Measurements from ENCODE around the gene NR3C1. TPM values are rescaled to one million over a fixed set of nuclear protein-coding genes. Genes with fewer than 3 reads are reported as not detected.

Gene NR3C1
- total RNA-seq, 1 experiment from 2014 or later: 31.4 TPM

GRCh38 chr5:143275512-143276363, 127.7 kb downstream of the NR3C1 start:
- H2BK12ac ChIP-seq (ENCODE audit: insufficient read length, low read depth, low read length): no peak overlapping the region
- H3K36me3 Mint-ChIP-seq (ENCODE audit: insufficient read depth in 1 of 3, low read depth in 3 of 3): no peaks in the 10 kb centered on the region
- H2BK120ac ChIP-seq (ENCODE audit: low read depth, low read length, poor library complexity, severe bottlenecking): no peak overlapping the region

More at GRCh38 chr5:143275512-143276363, 127.7 kb downstream of the NR3C1 start:
- DNase-seq: no peak
- H3K4me2 ChIP-seq (ENCODE audit: insufficient read depth, insufficient read length, low read length): no peak overlapping the region
- H3K14ac ChIP-seq (ENCODE audit: insufficient read depth, low read length): no peak overlapping the region
- no peak overlapping the region for H3T11ph ChIP-seq (ENCODE audit: low read length)
- no CpG with 5 or more reads among the region's 6 CpGs for WGBS (ENCODE audit: extremely low coverage, insufficient read length, low lambda C conversion rate)
- H4K91ac ChIP-seq (ENCODE audit: insufficient read length, low read depth, low read length): no peak overlapping the region
- H4K5ac ChIP-seq (ENCODE audit: insufficient read length, low read depth, low read length): no peak overlapping the region
- no peak overlapping the region for H4K8ac ChIP-seq (replicated peaks; ENCODE audit: insufficient read length, low read depth, low read length)
- H3K18ac ChIP-seq (ENCODE audit: insufficient read length, low read depth, low read length): no peak overlapping the region
- Mint-ChIP-seq H3K27me3 (ENCODE audit: low read depth) (no peaks in the 10 kb centered on the region), H3K4me1 (peaks cover 14 to 15% of the 10 kb centered on the region in 2 experiments), H3K4me3 (no peak overlapping the region), H3K27ac (no peak overlapping the region), H3K9me3 (no peaks in the 10 kb centered on the region)
- no peak overlapping the region for H2BK20ac ChIP-seq (ENCODE audit: low read depth, low read length, poor library complexity, severe bottlenecking)
- H3K27ac ChIP-seq (ENCODE audit: insufficient read length, low read depth, low read length): no peak overlapping the region
- H3K23ac ChIP-seq (ENCODE audit: insufficient read length, low read depth, low read length): no peak overlapping the region
- no peaks in the 10 kb centered on the region for H4K20me1 ChIP-seq (ENCODE audit: control insufficient read depth, insufficient read depth, insufficient read length)
- no peaks in the 10 kb centered on the region for H3K27me3 ChIP-seq (ENCODE audit: insufficient read depth, low read length)
- H3K9me3 ChIP-seq (ENCODE audit: control insufficient read depth, low read depth, low read length): no peaks in the 10 kb centered on the region
- H2AK5ac ChIP-seq (ENCODE audit: insufficient read length, low read length): no peak overlapping the region
- H3K23me2 ChIP-seq (ENCODE audit: insufficient read length, low read depth, low read length, poor library complexity, severe bottlenecking): no peaks in the 10 kb centered on the region
- TF ChIP-seq CTCF (conservative IDR thresholded peaks at IDR 0.05): no peak
- no peaks in the 10 kb centered on the region for H3K79me1 ChIP-seq (ENCODE audit: insufficient read depth, low read depth, low read length, poor library complexity, severe bottlenecking)
- no peak overlapping the region for H2BK15ac ChIP-seq (ENCODE audit: low read depth, low read length)
- H3K9ac ChIP-seq (ENCODE audit: extremely low read depth, insufficient read length, low read length): no peak overlapping the region
- H3K4ac ChIP-seq (ENCODE audit: low read depth, low read length): no peak overlapping the region
- H2AFZ ChIP-seq (ENCODE audit: low read length): no peak overlapping the region
- H2BK5ac ChIP-seq (ENCODE audit: insufficient read length, low read length): no peak overlapping the region
- no peak overlapping the region for H3K56ac ChIP-seq (ENCODE audit: insufficient read length, low read depth, low read length)
- H3K4me1 ChIP-seq (ENCODE audit: insufficient read depth, low read length): peaks cover 5% of the 10 kb centered on the region; the same call in 1 of the 2 replicates
- H3K79me2 ChIP-seq (ENCODE audit: insufficient read depth, low read length): no peaks in the 10 kb centered on the region

Measured in H9 (cell line).